ENCODE data around the gene HIP1. TPM values are rescaled to one million over a fixed set of nuclear protein-coding genes. Genes with fewer than 3 reads are reported as not detected.

Gene HIP1
- total and polyA plus RNA-seq, 9 of the 15 experiments (the other 6 are each of a cell fraction or from before 2014, with no cell fraction given): 2.4 to 13.7 (median 9.5) TPM

- TF ChIP-seq RUNX1 (IDR thresholded peaks at IDR 0.05; ENCODE audit: low read depth) (no peak), SMC3 (conservative IDR thresholded peaks at IDR 0.05; ENCODE audit: insufficient read depth, low read depth, low read length) (peak; percentile 82), ZBTB34 (CRISPR knock-in tag; IDR thresholded peaks at IDR 0.05) (no peak), GTF2B (IDR thresholded peaks at IDR 0.05; ENCODE audit: extremely low read depth, insufficient read length) (no peak), ZFPM2 (CRISPR knock-in tag; IDR thresholded peaks at IDR 0.05) (no peak), CHD1 (IDR thresholded peaks at IDR 0.05; ENCODE audit: low read length) (no peak), ZNF655 (CRISPR knock-in tag; IDR thresholded peaks at IDR 0.05) (no peak), DNMT1 (IDR thresholded peaks at IDR 0.05) (0 out of 2 replicates have a peak, but pooled peaks have one; percentile 29), ZNF239 (CRISPR knock-in tag; IDR thresholded peaks at IDR 0.05) (0 out of 2 replicates have a peak, but pooled peaks have one; percentile 5), REST (IDR thresholded peaks at IDR 0.05; ENCODE audit: borderline replicate concordance) (peak; percentile 91), REST (CRISPR knock-in tag; IDR thresholded peaks at IDR 0.05; ENCODE audit: low read depth) (no peak), ESRRB (CRISPR knock-in tag; IDR thresholded peaks at IDR 0.05; ENCODE audit: borderline replicate concordance) (no peak), ATF7 (IDR thresholded peaks at IDR 0.05) (0 out of 2 replicates have a peak, but pooled peaks have one; percentile 26), DLX4 (CRISPR knock-in tag; IDR thresholded peaks at IDR 0.05) (no peak), BRD9 (IDR thresholded peaks at IDR 0.05; ENCODE audit: low read depth, partially characterized antibody) (peak; percentile 40), TAF9B (IDR thresholded peaks at IDR 0.05; ENCODE audit: partially characterized antibody) (no peak), MEIS2 (IDR thresholded peaks at IDR 0.05; ENCODE audit: partially characterized antibody) (peak; percentile 69)
These were observed 23.7 kb upstream of the HIP1 start (continued) for GRCh38 chr7:75762350-75762917.
